ENCODE results near the gene CCDC7.
"Not testable (repeated sequence)": the region's sequence is repeated elsewhere in the genome, so short reads cannot be mapped to it uniquely, and the experiment has no call there.

The CCDC7 gene

GRCh38 chr10:32888161-32888927 is 442.4 kb downstream of the CCDC7 start:
- Mint-ChIP-seq H3K4me3 (no peak overlapping the region), H3K27ac (no peak overlapping the region), H3K4me1 (ENCODE audit: low read depth) (peaks cover 5% of the 10 kb centered on the region), H3K9me3 (ENCODE audit: low read depth) (no peaks in the 10 kb centered on the region), H3K27me3 (no peaks in the 10 kb centered on the region), H3K36me3 (no peaks in the 10 kb centered on the region)

DNA sequence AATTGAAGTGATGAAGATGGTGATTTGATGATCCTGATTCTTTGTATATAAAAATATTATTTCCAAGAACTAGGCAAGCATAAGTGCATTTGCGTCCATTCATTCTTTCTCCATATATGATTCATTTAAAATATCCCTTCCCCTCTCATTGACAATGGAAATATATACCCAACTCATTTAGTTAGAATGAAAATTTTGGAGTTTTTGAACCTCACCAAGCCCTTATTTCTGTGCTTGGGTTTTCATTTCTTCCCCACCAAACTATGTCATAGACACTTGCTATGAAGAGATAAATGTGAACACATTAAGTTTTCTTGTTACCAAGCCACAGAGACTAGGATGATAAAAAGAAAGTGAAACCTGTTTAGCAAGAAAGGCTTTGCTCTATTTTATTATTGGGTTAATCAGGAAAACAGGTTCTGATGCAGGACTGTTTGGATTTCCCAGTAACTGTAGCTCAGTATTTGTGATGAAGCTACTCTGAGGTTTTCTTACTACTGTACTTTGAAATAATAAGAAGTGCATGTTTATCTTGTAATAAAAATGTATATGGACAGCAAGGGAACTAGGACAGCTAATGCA is 443.8 kb downstream of the CCDC7 start:
- H3K4me3 Mint-ChIP-seq, result no peak overlapping the region
- H3K36me3 Mint-ChIP-seq, result no peaks in the 10 kb centered on the region
- H3K4me1 Mint-ChIP-seq (ENCODE audit: low read depth), result peaks cover 5% of the 10 kb centered on the region
- no peaks in the 10 kb centered on the region for H3K27me3 Mint-ChIP-seq
- no peak overlapping the region for H3K27ac Mint-ChIP-seq
- H3K9me3 Mint-ChIP-seq (ENCODE audit: low read depth), result no peaks in the 10 kb centered on the region

DNA sequence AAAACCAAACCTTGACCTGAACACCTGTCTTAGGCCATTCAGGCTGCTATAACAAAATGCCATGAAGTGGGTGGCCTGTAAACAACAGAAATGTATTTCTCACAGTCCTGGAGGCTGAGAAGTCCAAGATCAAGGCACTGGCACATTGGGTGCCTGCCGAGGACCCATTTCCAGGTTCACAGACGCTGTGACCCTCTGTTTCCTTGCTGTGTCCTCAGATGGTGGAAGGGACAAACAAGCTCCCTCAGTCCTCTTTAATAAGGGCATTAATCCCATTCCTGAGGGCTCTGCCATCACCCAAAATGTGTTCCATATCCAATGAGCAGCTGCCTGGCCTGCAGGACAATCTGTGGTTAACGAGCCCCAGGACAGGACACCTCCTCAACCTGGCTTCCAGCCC is 444.5 kb downstream of the CCDC7 start:
- Mint-ChIP-seq H3K4me3 (no peak overlapping the region), H3K27ac (no peak overlapping the region), H3K4me1 (ENCODE audit: low read depth) (peaks cover 5% of the 10 kb centered on the region), H3K36me3 (peaks cover 2% of the 10 kb centered on the region), H3K27me3 (no peaks in the 10 kb centered on the region), H3K9me3 (ENCODE audit: low read depth) (no peaks in the 10 kb centered on the region)

GRCh38 chr10:32891261-32891660 is 445.3 kb downstream of the CCDC7 start:
- no peak overlapping the region for H3K27ac Mint-ChIP-seq
- H3K36me3 Mint-ChIP-seq, result peaks cover 5% of the 10 kb centered on the region
- H3K9me3 Mint-ChIP-seq (ENCODE audit: low read depth), result no peaks in the 10 kb centered on the region
- no peak overlapping the region for H3K4me3 Mint-ChIP-seq
- H3K27me3 Mint-ChIP-seq, result no peaks in the 10 kb centered on the region
- peaks cover 5% of the 10 kb centered on the region for H3K4me1 Mint-ChIP-seq (ENCODE audit: low read depth)

- Mint-ChIP-seq H3K27ac (no peak overlapping the region), H3K4me3 (no peak overlapping the region), H3K36me3 (peaks cover 20% of the 10 kb centered on the region), H3K9me3 (ENCODE audit: low read depth) (no peaks in the 10 kb centered on the region), H3K27me3 (no peaks in the 10 kb centered on the region), H3K4me1 (ENCODE audit: low read depth) (peaks cover 5% of the 10 kb centered on the region)
These were observed 447.5 kb downstream of the CCDC7 start for GRCh38 chr10:32893434-32893833.

GRCh38 chr10:32893916-32894664 is 448.1 kb downstream of the CCDC7 start:
- H3K4me3 Mint-ChIP-seq, result no peak overlapping the region
- no peaks in the 10 kb centered on the region for H3K9me3 Mint-ChIP-seq (ENCODE audit: low read depth)
- peaks cover 20% of the 10 kb centered on the region for H3K36me3 Mint-ChIP-seq
- H3K27ac Mint-ChIP-seq, result no peak overlapping the region
- H3K27me3 Mint-ChIP-seq, result no peaks in the 10 kb centered on the region
- H3K4me1 Mint-ChIP-seq (ENCODE audit: low read depth), result peaks cover 5% of the 10 kb centered on the region

DNA sequence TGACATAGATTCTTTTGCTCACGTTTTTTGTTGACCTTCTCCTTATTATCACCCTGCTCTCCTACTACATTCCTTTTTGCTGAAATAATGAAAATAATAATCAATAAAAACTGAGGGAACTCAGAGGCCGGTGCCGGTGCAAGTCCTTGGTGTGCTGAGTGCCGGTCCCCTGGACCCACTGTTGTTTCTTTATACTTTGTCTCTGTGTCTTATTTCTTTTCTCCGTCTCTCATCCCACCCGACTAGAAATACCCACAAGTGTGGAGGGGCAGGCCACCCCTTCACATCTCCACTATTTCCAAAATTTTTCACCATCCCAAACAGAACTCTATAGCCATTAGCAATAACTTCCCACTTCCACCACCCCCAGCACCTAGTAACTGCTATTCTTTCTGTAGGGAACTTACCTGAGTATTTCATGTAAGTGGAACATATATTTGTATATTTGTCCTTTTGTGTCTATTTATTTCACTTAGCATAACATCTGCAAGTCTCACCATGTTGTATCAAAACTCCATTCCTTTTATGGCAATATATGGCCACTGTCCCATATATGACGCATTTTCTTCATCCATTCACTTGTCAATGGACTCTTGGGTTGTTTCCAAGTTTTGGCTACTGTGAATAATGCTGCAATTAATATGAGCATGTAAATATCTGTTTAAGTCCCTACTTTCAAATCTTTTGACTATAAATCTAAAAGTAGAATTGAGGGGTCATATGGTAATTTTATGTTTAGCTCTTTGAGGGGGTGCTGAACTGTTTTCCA is 449.4 kb downstream of the CCDC7 start:
- H3K27ac Mint-ChIP-seq, result not testable (repeated sequence)

DNA sequence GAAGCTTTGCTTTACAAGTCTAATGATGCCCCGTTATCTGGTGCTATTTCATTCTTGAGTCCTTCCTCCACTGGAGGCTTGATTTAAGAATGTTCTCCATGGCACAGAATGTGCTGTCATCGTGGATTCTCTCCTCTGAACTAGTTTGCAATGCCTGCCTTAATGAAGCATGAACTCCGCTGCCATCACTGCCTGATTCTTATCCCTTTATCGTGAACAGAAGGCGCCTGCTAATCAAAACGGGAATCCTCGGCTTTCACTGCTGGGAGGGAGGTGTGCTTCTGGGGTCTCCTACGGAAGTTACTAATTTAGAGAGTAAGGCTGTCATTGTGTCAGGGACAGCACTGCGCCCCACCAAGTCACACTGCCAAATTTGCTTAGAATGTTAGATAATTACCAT is 455.9 kb downstream of the CCDC7 start:
- H3K36me3 Mint-ChIP-seq, result peaks cover 25% of the 10 kb centered on the region
- H3K4me3 Mint-ChIP-seq, result no peak overlapping the region
- no peaks in the 10 kb centered on the region for H3K27me3 Mint-ChIP-seq
- H3K27ac Mint-ChIP-seq, result no peak overlapping the region
- no peaks in the 10 kb centered on the region for H3K4me1 Mint-ChIP-seq (ENCODE audit: low read depth)
- H3K9me3 Mint-ChIP-seq (ENCODE audit: low read depth), result no peaks in the 10 kb centered on the region

More for the DNA sequence above, 449.4 kb downstream of the CCDC7 start:
- not testable (repeated sequence) for H3K27me3 Mint-ChIP-seq; H3K4me1 Mint-ChIP-seq (ENCODE audit: low read depth); H3K4me3 Mint-ChIP-seq; H3K9me3 Mint-ChIP-seq (ENCODE audit: low read depth)
- peaks cover 22% of the 10 kb centered on the region for H3K36me3 Mint-ChIP-seq

DNA sequence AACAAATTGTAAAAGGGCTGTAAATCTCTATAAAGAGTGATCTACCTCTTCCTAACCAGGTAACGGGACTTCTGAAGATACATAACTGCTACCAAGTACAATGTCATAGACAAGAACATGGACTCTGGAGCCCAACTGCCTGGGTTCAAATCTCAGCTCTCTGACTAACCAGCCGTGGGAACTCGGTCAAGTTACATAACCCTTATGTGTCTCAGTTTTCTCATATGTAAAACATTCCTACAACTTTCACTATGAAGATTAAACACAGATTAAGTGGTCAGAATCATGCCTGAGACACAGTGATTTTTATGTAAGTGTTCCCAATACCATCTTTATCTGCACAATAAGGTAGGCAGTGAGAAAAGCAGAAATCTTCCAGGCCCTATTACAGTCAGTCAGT is 459.5 kb downstream of the CCDC7 start:
- Mint-ChIP-seq H3K4me1 (ENCODE audit: low read depth) (no peaks in the 10 kb centered on the region), H3K9me3 (ENCODE audit: low read depth) (no peaks in the 10 kb centered on the region), H3K27ac (no peak overlapping the region), H3K27me3 (no peaks in the 10 kb centered on the region), H3K4me3 (no peak overlapping the region), H3K36me3 (peaks cover 27% of the 10 kb centered on the region)

DNA sequence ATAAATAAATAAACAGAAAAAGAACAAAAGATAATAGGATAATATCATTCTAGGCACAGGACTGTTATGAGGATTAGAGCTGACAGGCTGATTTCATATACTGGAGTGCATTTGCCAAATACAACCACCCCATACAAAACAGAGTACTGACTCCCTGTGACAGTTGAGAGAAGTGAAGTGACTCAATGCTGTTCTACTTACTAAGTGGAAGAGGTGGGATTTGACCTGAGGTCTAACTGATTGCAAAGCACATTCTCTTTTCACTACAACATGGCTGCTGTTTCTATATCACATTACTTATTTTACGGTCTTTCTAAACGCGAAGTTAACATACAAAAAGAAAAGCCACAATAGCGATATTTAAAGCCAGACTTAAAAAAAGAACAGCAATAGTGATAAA is 460.7 kb downstream of the CCDC7 start:
- Mint-ChIP-seq H3K4me1 (ENCODE audit: low read depth) (no peaks in the 10 kb centered on the region), H3K9me3 (ENCODE audit: low read depth) (no peaks in the 10 kb centered on the region), H3K27me3 (no peaks in the 10 kb centered on the region), H3K4me3 (no peak overlapping the region), H3K27ac (no peak overlapping the region), H3K36me3 (peaks cover 31% of the 10 kb centered on the region)

- H3K36me3 Mint-ChIP-seq, result peaks cover 41% of the 10 kb centered on the region
- H3K27ac Mint-ChIP-seq, result peak overlapping the region; percentile 6
- no peaks in the 10 kb centered on the region for H3K9me3 Mint-ChIP-seq (ENCODE audit: low read depth)
- H3K4me1 Mint-ChIP-seq (ENCODE audit: low read depth), result no peaks in the 10 kb centered on the region
- H3K27me3 Mint-ChIP-seq, result no peaks in the 10 kb centered on the region
- H3K4me3 Mint-ChIP-seq, result no peak overlapping the region
These were observed 463.5 kb downstream of the CCDC7 start for GRCh38 chr10:32909456-32909855.

GRCh38 chr10:32909970-32910369 is 464.0 kb downstream of the CCDC7 start:
- peaks cover 45% of the 10 kb centered on the region for H3K36me3 Mint-ChIP-seq
- not testable (repeated sequence) for H3K4me1 Mint-ChIP-seq (ENCODE audit: low read depth); H3K27me3 Mint-ChIP-seq; H3K4me3 Mint-ChIP-seq; H3K9me3 Mint-ChIP-seq (ENCODE audit: low read depth); H3K27ac Mint-ChIP-seq

DNA sequence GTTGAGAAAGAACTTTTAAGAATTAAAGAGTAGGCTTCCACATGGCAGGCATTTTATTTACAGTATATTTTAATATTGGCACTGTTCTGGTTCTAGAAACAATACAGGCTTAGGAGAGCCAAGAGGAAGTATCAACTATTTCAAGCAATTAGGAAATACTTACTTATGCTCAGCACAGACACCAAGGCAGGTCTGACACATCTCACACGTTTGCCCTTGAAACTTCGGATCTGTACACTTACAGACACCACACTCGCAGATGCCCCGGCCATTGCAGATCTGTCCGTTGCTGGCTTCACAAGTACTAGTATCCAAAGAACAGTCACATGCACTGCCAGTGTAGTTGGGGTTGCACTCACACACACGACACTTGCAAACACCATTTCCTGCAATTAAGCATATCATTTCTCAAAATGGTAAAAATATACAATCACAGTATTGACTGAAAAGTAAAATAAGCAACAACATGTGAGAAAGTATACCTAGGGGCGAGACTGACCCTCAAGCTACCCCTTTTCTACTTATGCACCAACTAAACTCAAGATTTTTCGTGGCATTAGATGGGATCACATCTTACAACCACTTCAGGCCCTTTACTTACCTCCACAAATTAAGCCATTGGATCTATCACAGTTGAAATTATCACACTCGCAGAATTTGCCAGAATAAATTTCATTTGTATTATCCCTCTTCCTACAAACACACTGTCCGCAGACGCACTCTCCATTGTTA is 465.5 kb downstream of the CCDC7 start:
- Mint-ChIP-seq H3K9me3 (ENCODE audit: low read depth) (no peaks in the 10 kb centered on the region), H3K36me3 (peaks cover 42% of the 10 kb centered on the region), H3K27me3 (no peaks in the 10 kb centered on the region), H3K4me3 (no peak overlapping the region), H3K4me1 (ENCODE audit: low read depth) (no peaks in the 10 kb centered on the region), H3K27ac (no peak overlapping the region)

DNA sequence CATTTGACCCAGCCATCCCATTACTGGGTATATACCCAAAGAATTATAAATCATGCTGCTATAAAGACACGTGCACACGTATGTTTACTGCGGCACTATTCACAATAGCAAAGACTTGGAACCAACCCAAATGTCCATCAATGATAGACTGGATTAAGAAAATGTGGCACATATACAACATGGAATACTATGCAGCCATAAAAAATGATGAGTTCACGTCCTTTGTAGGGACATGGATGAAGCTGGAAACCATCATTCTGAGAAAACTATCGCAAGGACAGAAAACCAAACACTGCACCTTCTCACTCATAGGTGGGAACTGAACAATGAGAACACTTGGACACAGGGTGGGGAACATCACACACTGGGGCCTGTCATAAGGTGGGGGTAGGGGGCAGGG is 471.9 kb downstream of the CCDC7 start:
- H3K27me3 Mint-ChIP-seq; H3K4me3 Mint-ChIP-seq; H3K27ac Mint-ChIP-seq; H3K9me3 Mint-ChIP-seq (ENCODE audit: low read depth): not testable (repeated sequence)
- peaks cover 10% of the 10 kb centered on the region for H3K4me1 Mint-ChIP-seq (ENCODE audit: low read depth)
- peaks cover 36% of the 10 kb centered on the region for H3K36me3 Mint-ChIP-seq
